ENCODE measurements around the gene KLKB1.
"Not testable (repeated sequence)": the region's sequence is repeated elsewhere in the genome, so short reads cannot be mapped to it uniquely, and the experiment has no call there.

The KLKB1 gene

GRCh38 chr4:186255122-186255521 is 27.8 kb downstream of the KLKB1 start:
- Histone ChIP-seq H3K4me3 (ENCODE audit: low read length) (no peak overlapping the region), H3K36me3 (ENCODE audit: control insufficient read depth, insufficient read depth, low read length) (no peaks in the 10 kb centered on the region), H3K4me1 (ENCODE audit: control insufficient read depth, insufficient read depth, low read length) (no peaks in the 10 kb centered on the region), H3K9ac (ENCODE audit: low read length) (no peak overlapping the region), H3K9me3 (ENCODE audit: control insufficient read depth, low read length) (no peaks in the 10 kb centered on the region), H3K27me3 (ENCODE audit: control insufficient read depth, insufficient read depth, low read length) (no peaks in the 10 kb centered on the region)

GRCh38 chr4:186258216-186258811 is 31.0 kb downstream of the KLKB1 start:
- H3K4me3 ChIP-seq (ENCODE audit: low read length) = no peak overlapping the region
- H3K9ac ChIP-seq (ENCODE audit: low read length) = no peak overlapping the region
- no peaks in the 10 kb centered on the region for H3K9me3 ChIP-seq (ENCODE audit: control insufficient read depth, low read length)
- no peaks in the 10 kb centered on the region for H3K4me1 ChIP-seq (ENCODE audit: control insufficient read depth, insufficient read depth, low read length)
- no peaks in the 10 kb centered on the region for H3K27me3 ChIP-seq (ENCODE audit: control insufficient read depth, insufficient read depth, low read length)
- H3K36me3 ChIP-seq (ENCODE audit: control insufficient read depth, insufficient read depth, low read length) = no peaks in the 10 kb centered on the region

- no peaks in the 10 kb centered on the region for H3K4me1 ChIP-seq (ENCODE audit: control insufficient read depth, insufficient read depth, low read length)
- no peak overlapping the region for H3K9ac ChIP-seq (ENCODE audit: low read length)
- no peaks in the 10 kb centered on the region for H3K36me3 ChIP-seq (ENCODE audit: control insufficient read depth, insufficient read depth, low read length)
- H3K27me3 ChIP-seq (ENCODE audit: control insufficient read depth, insufficient read depth, low read length) = no peaks in the 10 kb centered on the region
- H3K4me3 ChIP-seq (ENCODE audit: low read length) = no peak overlapping the region
- H3K9me3 ChIP-seq (ENCODE audit: control insufficient read depth, low read length) = no peaks in the 10 kb centered on the region
Observed at GRCh38 chr4:186260117-186260503, 32.8 kb downstream of the KLKB1 start.

- H3K9ac ChIP-seq (ENCODE audit: low read length) = no peak overlapping the region
Observed at GRCh38 chr4:186260504-186261448, 33.5 kb downstream of the KLKB1 start.

GRCh38 chr4:186264660-186265059 is 37.4 kb downstream of the KLKB1 start:
- no peak overlapping the region for H3K4me3 ChIP-seq (ENCODE audit: low read length)
- no peak overlapping the region for H3K9ac ChIP-seq (ENCODE audit: low read length)
- H3K9me3 ChIP-seq (ENCODE audit: control insufficient read depth, low read length) = no peaks in the 10 kb centered on the region
- no peaks in the 10 kb centered on the region for H3K36me3 ChIP-seq (ENCODE audit: control insufficient read depth, insufficient read depth, low read length)
- no peaks in the 10 kb centered on the region for H3K4me1 ChIP-seq (ENCODE audit: control insufficient read depth, insufficient read depth, low read length)
- H3K27me3 ChIP-seq (ENCODE audit: control insufficient read depth, insufficient read depth, low read length) = no peaks in the 10 kb centered on the region

More at GRCh38 chr4:186260504-186261448, 33.5 kb downstream of the KLKB1 start:
- H3K27me3 ChIP-seq (ENCODE audit: control insufficient read depth, insufficient read depth, low read length) = no peaks in the 10 kb centered on the region
- no peaks in the 10 kb centered on the region for H3K4me1 ChIP-seq (ENCODE audit: control insufficient read depth, insufficient read depth, low read length)
- no peak overlapping the region for H3K4me3 ChIP-seq (ENCODE audit: low read length)
- H3K9me3 ChIP-seq (ENCODE audit: control insufficient read depth, low read length) = no peaks in the 10 kb centered on the region
- H3K36me3 ChIP-seq (ENCODE audit: control insufficient read depth, insufficient read depth, low read length) = no peaks in the 10 kb centered on the region

GRCh38 chr4:186265250-186265649 is 37.9 kb downstream of the KLKB1 start:
- not testable (repeated sequence) for H3K4me1 ChIP-seq (ENCODE audit: control insufficient read depth, insufficient read depth, low read length); H3K36me3 ChIP-seq (ENCODE audit: control insufficient read depth, insufficient read depth, low read length); H3K9me3 ChIP-seq (ENCODE audit: control insufficient read depth, low read length); H3K4me3 ChIP-seq (ENCODE audit: low read length); H3K9ac ChIP-seq (ENCODE audit: low read length); H3K27me3 ChIP-seq (ENCODE audit: control insufficient read depth, insufficient read depth, low read length)

- Histone ChIP-seq H3K9me3 (ENCODE audit: control insufficient read depth, low read length) (no peaks in the 10 kb centered on the region), H3K36me3 (ENCODE audit: control insufficient read depth, insufficient read depth, low read length) (no peaks in the 10 kb centered on the region), H3K9ac (ENCODE audit: low read length) (no peak within 1 kb of the TSS), H3K4me1 (ENCODE audit: control insufficient read depth, insufficient read depth, low read length) (no peaks in the 10 kb centered on the region), H3K4me3 (ENCODE audit: low read length) (no peak within 1 kb of the TSS), H3K27me3 (ENCODE audit: control insufficient read depth, insufficient read depth, low read length) (no peaks in the 10 kb centered on the region)
Observed at GRCh38 chr4:186265683-186266652, 38.7 kb downstream of the KLKB1 start, which contains the start of gene F11. F11 (plus strand) TSS chr4:186266189; CDS start chr4:186267137, 948 bp downstream.

- H3K9me3 ChIP-seq (ENCODE audit: control insufficient read depth, low read length) = no peaks in the 10 kb centered on the region
- H3K4me1 ChIP-seq (ENCODE audit: control insufficient read depth, insufficient read depth, low read length) = no peaks in the 10 kb centered on the region
- H3K4me3 ChIP-seq (ENCODE audit: low read length) = no peak overlapping the region
- H3K9ac ChIP-seq (ENCODE audit: low read length) = no peak overlapping the region
- H3K36me3 ChIP-seq (ENCODE audit: control insufficient read depth, insufficient read depth, low read length) = no peaks in the 10 kb centered on the region
- peaks cover 4% of the 10 kb centered on the region for H3K27me3 ChIP-seq (ENCODE audit: control insufficient read depth, insufficient read depth, low read length)
Observed at GRCh38 chr4:186266729-186267456, 39.6 kb downstream of the KLKB1 start.

- peaks cover 4% of the 10 kb centered on the region for H3K27me3 ChIP-seq (ENCODE audit: control insufficient read depth, insufficient read depth, low read length)
Observed at GRCh38 chr4:186271081-186271678, 43.9 kb downstream of the KLKB1 start.

GRCh38 chr4:186272699-186273391 is 45.5 kb downstream of the KLKB1 start:
- H3K4me3 ChIP-seq (ENCODE audit: low read length) = no peak overlapping the region
- H3K4me1 ChIP-seq (ENCODE audit: control insufficient read depth, insufficient read depth, low read length) = no peaks in the 10 kb centered on the region
- H3K9ac ChIP-seq (ENCODE audit: low read length) = no peak overlapping the region
- H3K36me3 ChIP-seq (ENCODE audit: control insufficient read depth, insufficient read depth, low read length) = no peaks in the 10 kb centered on the region
- no peaks in the 10 kb centered on the region for H3K9me3 ChIP-seq (ENCODE audit: control insufficient read depth, low read length)
- H3K27me3 ChIP-seq (ENCODE audit: control insufficient read depth, insufficient read depth, low read length) = peaks cover 4% of the 10 kb centered on the region

More at GRCh38 chr4:186271081-186271678, 43.9 kb downstream of the KLKB1 start:
- Histone ChIP-seq H3K4me1 (ENCODE audit: control insufficient read depth, insufficient read depth, low read length) (no peaks in the 10 kb centered on the region), H3K36me3 (ENCODE audit: control insufficient read depth, insufficient read depth, low read length) (no peaks in the 10 kb centered on the region), H3K9ac (ENCODE audit: low read length) (no peak overlapping the region), H3K4me3 (ENCODE audit: low read length) (no peak overlapping the region), H3K9me3 (ENCODE audit: control insufficient read depth, low read length) (no peaks in the 10 kb centered on the region)

Measured in mucosa of stomach (tissue), 1 donor.